Uterus (tissue), 2 donors: ENCODE data around the gene MYPN.

Experiments used
- CTCF ChIP-seq, 4 experiments: fragments of 200-600 bp in 2 of 4; fragments of 450-650 bp in 2 of 4; sonication (generic) in 2 of 4; IDR thresholded peaks; one replicate each; pipeline ENCODE4 v1.5.1; 2016 to 2019; ENCODE audit warnings: antibody characterized with exemption in 4 of 4, mild to moderate bottlenecking in 2 of 4, moderate library complexity in 1 of 4
- POLR2A ChIP-seq, 2 donors: fragments of 450-650 bp; IDR thresholded peaks; one replicate each; pipeline ENCODE4 v1.6.1; 2016; ENCODE audit warnings: antibody characterized with exemption in 2 of 2, mild to moderate bottlenecking in 1 of 2, moderate library complexity in 1 of 2

DNA sequence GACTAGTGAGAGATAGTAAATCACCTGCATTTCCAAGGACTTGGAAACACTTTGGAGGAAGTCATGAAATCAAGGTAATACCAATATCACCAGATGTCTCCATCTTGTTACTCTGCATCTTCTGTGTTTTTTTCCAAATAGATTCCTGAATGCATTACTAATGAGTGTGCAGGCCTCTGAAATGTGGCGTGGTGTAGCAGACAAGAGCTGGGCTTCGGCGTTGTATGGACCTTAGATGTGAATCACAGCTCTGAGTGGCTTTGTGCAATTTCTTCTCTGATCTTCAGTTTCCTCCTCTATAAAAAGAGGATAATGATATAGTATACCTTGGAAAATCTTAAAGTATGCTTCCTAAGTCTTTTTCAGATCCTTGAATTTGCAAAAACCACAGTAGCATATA lies 9.6 kb upstream of the MYPN start:
- TF ChIP-seq CTCF (IDR thresholded peaks at IDR 0.05) (no peak), POLR2A (IDR thresholded peaks at IDR 0.05) (no peak)
